HG03432 (cell line): Measurements from ENCODE around the gene GXYLT1.
"Not testable (repeated sequence)": the region's sequence is repeated elsewhere in the genome, so short reads cannot be mapped to it uniquely, and the experiment has no call there.

Experiments
- ATAC-seq: cut with Tn5 transposase; IDR thresholded peaks from one replicate; pipeline ENCODE4 v1.9.1; 2021; ENCODE audit warnings: mild to moderate bottlenecking, moderate library complexity; ENCODE audit not compliant: unreplicated experiment

Gene GXYLT1

DNA sequence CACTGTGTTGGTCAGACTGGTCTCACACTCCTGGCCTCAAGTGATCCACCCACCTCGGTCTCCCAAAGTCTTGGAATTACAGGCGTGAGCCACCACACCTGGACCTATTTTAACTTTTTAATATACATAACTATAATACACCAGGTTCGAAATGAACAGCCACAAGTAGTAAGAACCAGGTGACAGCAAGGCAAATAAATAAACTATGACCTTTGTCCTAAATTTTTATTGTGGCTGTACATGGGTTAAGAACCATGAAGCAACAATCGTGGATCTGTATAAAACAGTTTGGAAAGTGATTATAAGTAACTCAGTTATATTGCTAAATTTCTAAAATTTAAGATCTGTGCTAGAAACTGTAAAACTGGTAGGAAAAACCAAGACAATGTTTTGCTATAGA, 41.5 kb downstream of the GXYLT1 start:
- ATAC-seq, result no peak

DNA sequence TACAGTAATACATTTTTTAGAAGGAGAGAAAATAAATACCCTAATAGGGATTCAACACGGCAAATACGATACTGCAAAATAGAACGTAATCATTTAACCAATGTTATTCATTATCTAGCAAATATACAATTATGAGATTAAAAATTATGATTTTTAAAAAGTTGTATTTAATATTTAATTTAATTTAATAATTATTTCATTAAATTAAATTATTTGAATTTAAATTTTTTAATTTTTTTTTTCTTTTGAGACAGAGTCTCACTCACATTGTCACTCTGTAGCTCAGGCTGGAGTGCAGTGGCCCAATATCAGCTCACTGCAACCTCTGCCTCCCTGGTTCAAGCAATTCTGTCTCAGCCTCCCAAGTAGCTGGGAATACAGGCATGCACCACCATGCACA, 42.0 kb downstream of the GXYLT1 start:
- ATAC-seq, result no peak

DNA sequence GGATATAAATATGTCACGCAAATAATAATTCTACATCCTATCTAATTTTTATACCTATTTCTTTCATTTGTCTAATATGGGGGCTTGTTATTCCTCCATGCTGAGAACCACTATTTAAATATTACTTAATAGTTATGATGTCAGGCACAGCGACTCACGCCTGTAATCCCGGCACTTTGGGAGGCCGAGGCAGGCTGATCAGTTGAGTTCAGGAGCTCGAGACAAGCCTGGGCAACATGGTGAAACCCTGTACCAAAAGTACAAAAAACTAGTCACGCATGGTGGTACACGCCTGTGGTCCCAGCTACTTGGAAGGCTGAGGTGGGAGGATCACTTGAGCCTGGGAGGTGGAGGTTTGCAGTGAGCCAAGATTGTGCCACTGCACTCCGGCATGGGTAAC, 45.2 kb downstream of the GXYLT1 start:
- no peak for ATAC-seq

DNA sequence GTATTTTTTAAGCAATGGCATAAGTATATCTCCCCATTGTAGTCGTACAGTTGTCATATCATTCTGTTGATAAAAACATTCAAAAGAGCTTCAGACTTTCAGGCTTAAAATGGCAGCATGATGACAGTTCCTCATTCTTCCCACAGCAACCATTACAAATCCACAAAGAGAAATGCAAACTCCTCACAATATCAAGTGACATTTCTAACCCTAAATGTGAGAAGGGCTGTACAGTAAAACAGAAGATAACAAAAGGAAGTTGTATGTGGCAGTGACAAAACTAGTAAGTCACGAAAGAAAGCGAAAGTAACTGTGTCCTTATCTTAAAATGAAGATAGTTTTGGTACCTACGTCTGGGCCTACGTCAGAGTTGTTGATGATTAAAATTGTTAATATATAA, 46.7 kb downstream of the GXYLT1 start:
- peak; percentile 97 for ATAC-seq

DNA sequence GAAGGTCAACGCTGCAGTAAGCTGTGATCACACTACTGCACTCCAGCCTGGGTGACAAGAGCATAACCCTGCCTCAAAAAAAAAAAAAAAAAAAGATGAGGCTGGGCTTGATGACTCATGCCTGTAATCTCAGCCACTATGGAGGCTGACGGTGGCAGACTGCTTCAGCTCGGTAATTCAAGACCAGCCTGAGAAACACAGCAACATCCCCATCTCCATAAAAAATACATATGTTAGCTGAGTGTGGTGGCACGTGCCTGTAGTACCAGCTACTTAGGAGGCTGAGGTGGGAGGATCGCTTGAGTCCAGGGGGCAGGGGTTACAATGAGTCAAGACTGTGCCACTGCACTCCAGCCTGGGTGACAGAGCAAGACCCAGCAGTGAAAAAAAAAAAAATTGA, 50.4 kb downstream of the GXYLT1 start:
- no peak for ATAC-seq

DNA sequence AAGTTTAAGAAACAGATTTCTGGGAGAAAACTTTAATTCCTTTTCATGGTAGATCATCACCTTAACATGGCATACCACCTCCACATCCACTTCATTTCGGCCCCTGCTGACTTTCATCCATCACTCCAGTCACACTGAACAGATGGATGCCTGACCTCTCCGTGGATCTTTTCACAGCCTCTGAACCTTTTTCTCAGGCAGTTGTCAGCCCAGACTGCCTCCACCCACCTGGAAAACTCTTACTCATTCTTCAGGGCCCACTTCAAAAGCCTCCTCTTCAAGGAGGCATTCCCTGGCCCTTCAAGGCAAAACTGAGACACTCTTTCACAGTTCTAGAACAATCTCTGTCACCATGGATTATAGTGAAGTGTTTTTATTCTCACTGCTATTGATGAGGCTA, 52.9 kb downstream of the GXYLT1 start:
- ATAC-seq, result no peak

DNA sequence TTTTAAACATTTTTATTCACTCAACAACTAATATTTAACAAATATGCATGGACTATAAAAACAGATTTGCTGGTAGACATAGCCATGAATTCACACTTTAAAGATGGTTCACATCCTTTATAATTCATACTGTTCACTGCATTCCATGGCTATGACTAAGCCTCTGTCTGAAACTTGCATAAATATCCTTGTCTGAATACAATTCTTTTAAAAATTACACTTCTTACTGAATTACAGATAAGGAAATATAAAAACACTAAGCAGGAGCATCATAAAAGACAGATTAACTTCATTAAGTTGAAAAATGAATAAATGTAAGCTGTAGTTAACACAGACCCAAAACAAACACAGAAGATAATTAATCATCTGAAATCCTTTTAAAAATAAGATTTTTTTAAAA, 53.8 kb downstream of the GXYLT1 start:
- no peak for ATAC-seq

DNA sequence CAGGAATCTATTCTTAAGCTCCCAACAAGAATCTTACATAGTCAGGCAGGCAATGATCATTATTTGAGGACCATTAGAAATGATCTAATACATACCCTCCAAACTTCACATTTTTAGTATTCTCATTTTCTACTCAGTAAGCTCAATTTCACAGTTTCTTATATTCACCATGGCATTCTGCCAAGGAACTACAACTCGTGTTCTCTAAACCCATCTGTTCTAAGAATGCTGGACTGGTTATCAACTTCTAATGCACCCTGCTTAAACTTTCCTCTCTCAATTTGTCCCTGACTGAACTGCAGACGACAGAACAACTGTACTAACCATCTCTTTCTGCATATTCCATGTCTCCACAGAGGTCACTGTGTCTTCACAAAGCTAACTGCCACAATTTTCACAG, 58.6 kb downstream of the GXYLT1 start:
- ATAC-seq, result no peak

DNA sequence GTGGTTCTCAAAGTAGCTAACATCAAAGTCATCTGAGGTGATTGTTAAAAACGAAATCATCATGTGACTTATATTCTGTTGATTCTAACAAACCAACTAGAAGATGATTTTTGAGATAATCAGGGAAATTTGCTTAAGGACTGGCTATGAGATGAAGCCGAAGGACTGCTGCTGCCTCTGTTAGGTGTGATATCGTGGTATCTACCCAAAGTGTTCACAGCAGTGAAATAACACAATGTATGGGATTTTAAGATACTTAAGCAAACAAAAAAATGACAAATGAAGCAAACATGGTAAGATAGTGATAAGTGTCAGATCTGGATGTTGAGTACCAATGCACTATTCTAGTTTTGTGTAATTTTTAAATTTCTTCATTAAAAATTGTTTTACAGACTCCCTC, 59.1 kb downstream of the GXYLT1 start:
- ATAC-seq, result no peak

DNA sequence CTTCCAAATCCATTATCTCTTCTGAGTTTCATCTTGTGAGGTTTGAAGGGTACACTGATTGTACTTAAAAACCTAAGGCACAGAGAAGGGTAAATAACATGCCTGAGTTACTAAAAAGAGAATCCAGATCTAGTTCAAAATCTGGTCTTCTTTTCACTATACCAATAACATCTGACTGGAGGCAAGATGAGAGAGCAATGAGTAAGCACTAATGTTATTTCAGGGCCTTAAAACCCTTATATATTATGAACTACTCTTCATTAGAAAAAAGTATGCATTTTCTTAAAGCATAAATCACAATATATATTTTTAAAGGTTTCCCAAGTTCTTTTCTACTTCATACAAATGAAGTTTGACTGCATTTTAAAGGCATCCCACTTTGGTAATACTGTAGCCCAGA, 60.2 kb downstream of the GXYLT1 start:
- ATAC-seq, result no peak

DNA sequence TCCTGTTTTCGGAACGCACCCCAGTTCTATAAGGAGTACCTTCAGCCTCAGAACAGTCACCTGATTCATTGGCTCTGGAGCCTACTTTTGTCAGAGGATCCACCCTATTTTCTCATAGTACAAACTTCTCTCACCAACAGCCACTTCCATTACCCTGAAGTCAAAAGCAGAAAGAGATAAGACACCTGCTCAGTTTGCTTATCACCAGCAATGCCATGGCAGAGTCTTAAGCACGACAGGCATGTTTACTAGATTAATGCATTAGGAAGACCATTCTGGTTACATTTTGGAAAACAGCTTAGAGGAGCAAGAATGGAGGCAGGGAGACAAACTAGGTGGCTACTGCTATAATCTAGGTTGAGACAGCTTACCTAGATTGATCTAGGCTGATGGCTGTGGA, 67.7 kb downstream of the GXYLT1 start:
- ATAC-seq, result no peak

DNA sequence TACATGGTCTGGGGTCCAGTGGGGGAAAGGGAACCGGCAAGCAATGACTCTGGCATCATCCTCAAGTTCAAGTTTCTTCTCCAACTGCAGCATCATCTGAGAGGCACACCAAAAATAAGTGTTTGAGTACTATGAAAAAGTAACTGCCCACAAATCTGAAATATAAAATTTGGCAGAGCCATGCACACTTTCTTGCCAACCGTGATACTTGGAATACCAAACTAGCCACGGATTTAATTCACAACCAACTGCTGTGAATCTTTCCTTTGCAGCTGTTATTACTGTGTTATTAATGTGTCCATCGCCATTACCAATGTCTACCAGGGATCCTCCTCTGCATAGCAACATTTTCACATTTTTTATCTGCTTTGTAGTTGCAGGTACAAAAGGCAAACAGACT, 74.6 kb downstream of the GXYLT1 start:
- ATAC-seq, result no peak

DNA sequence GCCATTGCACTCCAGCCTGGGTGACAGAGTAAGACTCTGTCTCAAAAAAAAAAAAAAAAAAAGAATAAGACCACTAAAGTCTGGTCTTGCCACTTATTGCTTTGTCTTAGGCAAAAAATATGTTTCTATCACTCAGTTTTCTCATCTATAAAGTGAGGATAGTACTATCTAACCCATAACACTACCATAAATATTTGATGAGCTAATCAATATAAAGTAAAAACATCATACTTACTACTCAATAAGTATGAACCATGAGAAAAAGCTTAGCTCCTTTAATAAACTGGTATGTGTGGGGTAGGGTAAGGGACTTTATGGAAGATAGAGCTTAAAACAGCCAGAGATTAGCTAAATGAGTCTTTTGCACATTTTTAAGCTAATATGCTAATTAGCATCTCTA, 85.5 kb downstream of the GXYLT1 start:
- no peak for ATAC-seq

DNA sequence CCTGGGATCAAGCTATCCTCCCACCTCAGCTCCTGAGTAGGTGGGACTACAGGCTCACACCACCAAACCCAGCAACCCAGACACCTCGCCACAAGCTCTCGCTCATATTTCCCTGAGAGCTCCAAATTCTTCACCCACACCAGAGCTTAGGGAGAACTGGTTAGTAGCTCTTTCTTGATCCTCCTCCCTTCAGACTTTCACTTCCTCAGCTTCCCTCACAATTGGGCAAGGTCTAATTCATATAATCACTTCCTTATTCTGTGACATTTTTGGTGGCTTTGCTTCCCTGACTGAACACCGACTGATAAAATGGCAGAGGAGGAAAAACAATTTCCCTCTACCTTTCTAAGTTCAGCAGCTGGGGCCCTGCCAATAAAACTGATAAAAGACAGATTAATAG, 88.5 kb downstream of the GXYLT1 start:
- peak; percentile 96 for ATAC-seq

DNA sequence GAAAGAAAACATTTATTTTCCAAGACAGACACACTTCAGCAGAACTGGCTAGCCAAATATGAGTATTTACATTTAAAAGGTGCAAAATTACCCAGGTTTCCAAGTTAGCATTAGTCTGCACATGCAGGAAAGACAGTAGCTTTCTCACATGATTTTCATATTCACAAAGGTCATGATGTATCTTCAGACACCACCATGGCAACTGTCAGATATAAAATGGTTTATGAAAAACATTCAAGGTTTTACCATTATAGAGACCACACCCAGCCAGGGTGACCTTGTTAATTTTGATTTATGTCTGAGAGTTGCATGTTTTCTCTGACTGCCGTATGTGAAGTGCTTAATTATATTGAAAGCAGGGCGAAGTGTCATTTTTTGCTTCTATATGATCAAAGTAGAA, 91.2 kb downstream of the GXYLT1 start:
- no peak for ATAC-seq

DNA sequence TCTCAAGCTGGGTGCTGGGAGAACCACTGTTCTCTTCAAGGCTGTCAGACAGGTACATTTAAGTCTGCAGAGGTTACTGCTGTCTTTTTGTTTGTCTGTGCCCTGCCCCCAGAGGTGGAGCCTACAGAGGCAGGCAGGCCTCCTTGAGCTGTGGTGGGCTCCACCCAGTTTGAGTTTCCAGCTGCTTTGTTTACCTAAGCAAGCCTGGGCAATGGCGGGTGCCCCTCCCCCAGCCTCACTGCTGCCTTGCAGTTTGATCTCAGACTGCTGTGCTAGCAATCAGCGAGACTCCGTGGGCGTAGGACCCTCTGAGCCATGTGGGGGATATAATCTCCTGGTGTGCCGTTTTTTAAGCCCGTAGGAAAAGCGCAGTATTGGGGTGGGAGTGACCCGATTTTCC, 95.7 kb downstream of the GXYLT1 start:
- not testable (repeated sequence) for ATAC-seq

DNA sequence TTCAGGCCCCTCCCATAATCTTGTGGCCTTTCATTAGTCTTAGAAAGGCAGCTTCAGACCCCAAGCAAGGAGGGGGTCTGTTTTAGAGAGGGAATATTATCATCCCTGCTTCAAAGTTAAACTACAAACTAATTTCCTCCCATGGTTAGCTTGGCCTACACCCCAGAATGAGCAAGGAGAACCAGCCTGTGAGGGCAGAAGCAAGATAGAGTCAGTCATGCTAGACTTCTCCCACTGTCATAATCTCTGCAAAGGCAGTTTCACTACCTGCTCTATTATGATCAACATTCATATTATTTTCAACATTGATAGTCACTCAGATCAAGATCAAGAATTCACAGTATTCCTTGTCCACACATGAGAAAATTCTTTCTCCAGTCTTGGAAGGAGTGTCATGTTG, 105.1 kb downstream of the GXYLT1 start:
- no peak for ATAC-seq

DNA sequence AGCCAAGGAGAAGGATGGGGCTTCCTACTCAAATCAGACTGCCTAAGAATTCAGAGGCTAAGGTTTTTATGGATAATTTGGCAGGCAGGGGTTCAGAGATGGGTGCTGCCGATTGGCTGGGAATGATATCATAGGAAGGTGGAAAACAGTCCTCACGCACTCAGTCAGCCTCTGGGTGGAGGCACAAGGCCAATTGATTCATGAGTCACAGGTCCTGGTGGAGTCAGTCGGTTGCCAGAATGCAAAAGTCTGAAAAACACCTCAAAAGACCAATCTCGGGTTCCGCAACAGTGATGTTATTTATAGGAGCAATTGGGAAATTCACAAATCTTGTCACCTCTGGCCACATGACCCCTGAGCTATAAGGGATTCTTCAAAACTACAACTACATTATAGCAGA, 105.5 kb downstream of the GXYLT1 start:
- no peak for ATAC-seq

DNA sequence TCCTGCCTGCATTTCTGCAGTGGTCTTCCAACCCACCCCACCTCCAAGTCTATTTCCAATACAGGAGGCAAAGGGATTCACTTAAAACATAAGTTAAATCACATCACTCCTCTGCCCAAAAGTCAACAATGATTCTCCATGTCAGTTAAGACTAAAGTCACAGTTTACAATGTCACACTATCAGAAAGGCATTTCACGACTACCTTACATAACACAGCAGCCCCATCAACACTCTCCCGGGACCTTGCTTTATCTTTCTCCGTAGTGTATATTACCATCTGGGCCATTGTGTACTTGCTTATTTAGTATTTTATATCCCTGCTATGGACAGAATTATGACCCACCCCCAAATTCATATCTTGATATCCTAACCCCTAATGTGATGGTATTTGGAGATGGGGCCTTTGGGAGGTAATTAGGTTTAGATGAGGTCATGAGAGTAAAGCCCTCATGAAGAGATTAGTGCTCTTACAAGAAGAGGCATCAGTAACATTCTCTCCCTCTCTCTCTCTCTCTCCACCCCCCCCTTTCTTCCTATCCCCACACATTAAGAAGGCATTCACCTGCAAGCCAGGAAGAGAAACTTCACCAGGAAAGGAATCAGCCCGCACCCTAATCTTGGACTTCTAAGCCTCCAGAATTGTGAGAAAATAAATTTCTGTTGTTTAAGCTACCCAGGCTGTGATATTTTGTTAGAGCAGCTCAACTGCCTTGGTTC, 112.7 kb downstream of the GXYLT1 start:
- ATAC-seq, result no peak
